Motor neuron (in vitro differentiated cells): Measurements from ENCODE around the gene KRTAP5-5. TPM values are rescaled to one million over a fixed set of nuclear protein-coding genes. Genes with fewer than 3 reads are reported as not detected.

Experiments
- ATAC-seq, 8 experiments: fragments of 200-7000 bp; cut with Tn5 transposase; replicated peaks in 6 of 8; 2 replicates each; pipeline ENCODE4 v1.8.0; 2021; ENCODE audit warnings: mild to moderate bottlenecking in 8 of 8, moderate library complexity in 8 of 8
- H3K27ac ChIP-seq, 2 donors: fragments of 250-450 bp; sonication (Bioruptor Pico); 2 replicates each; pipeline ENCODE4 v1.9.0; 2021; ENCODE audit warnings: antibody characterized with exemption in 2 of 2, mild to moderate bottlenecking in 2 of 2, moderate library complexity in 1 of 2
- H3K4me1 ChIP-seq, 2 donors: fragments of 250-450 bp; sonication (Bioruptor Pico); replicated peaks in 1 of 2; 2 replicates each; pipeline ENCODE4 v1.6.1; 2021; ENCODE audit warnings: antibody characterized with exemption in 2 of 2, mild to moderate bottlenecking in 2 of 2, moderate library complexity in 1 of 2
- H3K4me3 ChIP-seq, 5 donors: fragments of 250-450 bp; sonication (Bioruptor Pico); 2 replicates each; pipeline ENCODE4 v1.9.0; 2021; ENCODE audit warnings: antibody characterized with exemption in 5 of 5, mild to moderate bottlenecking in 5 of 5, moderate library complexity in 4 of 5
- WGBS, 10 experiments: fragments of 450-650 bp; shearing (Covaris generic); methylation state at CpG; one replicate each; pipeline ENCODE4 v1.0.0; 2022; 5-methylcytosine and 5-hydroxymethylcytosine counted together
- in situ Hi-C, 9 experiments: fragments of 400-800 bp; cut with MboI; loops; one replicate each; pipeline ENCODE4 v1.15.0; 2021; ENCODE audit warnings: low sequenced_read_pairs in 9 of 9, low pct_unique_long_range_greater_than_20kb in 2 of 9; ENCODE audit not compliant: unreplicated experiment in 9 of 9
- total RNA-seq, 8 experiments: library from RNA; unstranded; fragments of 300-600 nt; gene quantifications; 2 replicates each; pipeline versions ENCODE4 v1.2.3 to v1.2.4, GENCODE V29; 2022

KRTAP5-5 gene
- total RNA-seq, 8 experiments from 2014 or later, result not detected

- WGBS, 10 experiments, result 43 to 92% (median 78%) methylated on average over 3 to 7 of the region's 7 CpGs
- in situ Hi-C loops, result loop anchor here in 1 of 9 experiments (25.0 kb wide), 1 partner anchor 486 kb away; the partner anchor contains the start of genes INS and TH
Observed at GRCh38 chr11:1676229-1676740, 46.7 kb downstream of the KRTAP5-5 start.

GRCh38 chr11:1679881-1680280 is 50.3 kb downstream of the KRTAP5-5 start:
- Histone ChIP-seq H3K4me1 (peaks cover 0 to 8% of the 10 kb centered on the region in 2 donors), H3K27ac (no peak overlapping the region), H3K4me3 (no peak overlapping the region)
- in situ Hi-C loops, result loop anchor here in 1 of 9 experiments (25.0 kb wide), 1 partner anchor 482 kb away; the partner anchor contains the start of genes INS and TH
- WGBS, 10 experiments, result 36 to 96% (median 73%) methylated on average over 3 to 9 of the region's 10 CpGs; no CpG with 5 or more reads in 2 of the 10 experiments
- ATAC-seq, result no peak

More at GRCh38 chr11:1676229-1676740, 46.7 kb downstream of the KRTAP5-5 start:
- no peak for ATAC-seq
- Histone ChIP-seq H3K4me1 (peaks cover 0 to 6% of the 10 kb centered on the region in 2 donors), H3K27ac (no peak overlapping the region), H3K4me3 (no peak overlapping the region)

Other genes starting within 250 kb of the KRTAP5-5 start
- gene BRSK2, start 239.8 kb upstream of the KRTAP5-5 start, total RNA-seq, result 10 to 100 TPM in 5 of 8 experiments, 1 to 10 TPM in 2, under 1 TPM in 1; 0.77 to 54.6 (median 25.1) TPM
- gene MOB2, start 143.0 kb upstream of the KRTAP5-5 start, total RNA-seq, result 10 to 100 TPM; 15.5 to 43.3 (median 26.8) TPM
- 10 to 100 TPM in 3 of 8 experiments, 1 to 10 TPM in 4, under 1 TPM in 1; 0.87 to 17.2 (median 7.9) TPM for gene DUSP8, start 57.5 kb upstream of the KRTAP5-5 start, total RNA-seq
- 1 to 10 TPM in 5 of 8 experiments, under 1 TPM in 2, not detected in 1; 0.49 to 3.9 (median 2.6) TPM for gene KRTAP5-1, start 44.5 kb upstream of the KRTAP5-5 start, total RNA-seq
- 1 to 10 TPM in 4 of 8 experiments, under 1 TPM in 3, not detected in 1; 0.54 to 5.2 (median 2.5) TPM for gene KRTAP5-2, start 31.5 kb upstream of the KRTAP5-5 start, total RNA-seq
- gene KRTAP5-3, start 21.3 kb upstream of the KRTAP5-5 start, total RNA-seq, result under 1 TPM in 1 of 8 experiments, not detected in 7; 0.29 TPM
- under 1 TPM in 3 of 8 experiments, not detected in 5; 0.25 to 0.41 (median 0.33) TPM for gene KRTAP5-4, start 7.6 kb upstream of the KRTAP5-5 start, total RNA-seq
- not detected for gene KRTAP5-6, start 67.4 kb downstream of the KRTAP5-5 start, total RNA-seq
- 1 to 10 TPM in 3 of 8 experiments, under 1 TPM in 5; 0.31 to 3.1 (median 0.73) TPM for gene IFITM10, start 120.8 kb downstream of the KRTAP5-5 start, total RNA-seq
- 100 to 1,000 TPM in 4 of 8 experiments, 10 to 100 TPM in 4; 59.3 to 718 (median 107) TPM for gene CTSD, start 134.2 kb downstream of the KRTAP5-5 start, total RNA-seq
- gene SYT8, start 205.2 kb downstream of the KRTAP5-5 start, total RNA-seq, result 1 to 10 TPM in 1 of 8 experiments, under 1 TPM in 4, not detected in 3; 0.27 to 2.0 (median 0.66) TPM
- gene TNNI2, start 209.2 kb downstream of the KRTAP5-5 start, total RNA-seq, result under 1 TPM in 1 of 8 experiments, not detected in 7; 0.43 TPM
- gene LSP1, start 223.3 kb downstream of the KRTAP5-5 start, total RNA-seq, result 10 to 100 TPM in 1 of 8 experiments, 1 to 10 TPM in 3, under 1 TPM in 4; 0.05 to 12.9 (median 0.88) TPM